Measurements from ENCODE around the gene NPHP4.

DNA sequence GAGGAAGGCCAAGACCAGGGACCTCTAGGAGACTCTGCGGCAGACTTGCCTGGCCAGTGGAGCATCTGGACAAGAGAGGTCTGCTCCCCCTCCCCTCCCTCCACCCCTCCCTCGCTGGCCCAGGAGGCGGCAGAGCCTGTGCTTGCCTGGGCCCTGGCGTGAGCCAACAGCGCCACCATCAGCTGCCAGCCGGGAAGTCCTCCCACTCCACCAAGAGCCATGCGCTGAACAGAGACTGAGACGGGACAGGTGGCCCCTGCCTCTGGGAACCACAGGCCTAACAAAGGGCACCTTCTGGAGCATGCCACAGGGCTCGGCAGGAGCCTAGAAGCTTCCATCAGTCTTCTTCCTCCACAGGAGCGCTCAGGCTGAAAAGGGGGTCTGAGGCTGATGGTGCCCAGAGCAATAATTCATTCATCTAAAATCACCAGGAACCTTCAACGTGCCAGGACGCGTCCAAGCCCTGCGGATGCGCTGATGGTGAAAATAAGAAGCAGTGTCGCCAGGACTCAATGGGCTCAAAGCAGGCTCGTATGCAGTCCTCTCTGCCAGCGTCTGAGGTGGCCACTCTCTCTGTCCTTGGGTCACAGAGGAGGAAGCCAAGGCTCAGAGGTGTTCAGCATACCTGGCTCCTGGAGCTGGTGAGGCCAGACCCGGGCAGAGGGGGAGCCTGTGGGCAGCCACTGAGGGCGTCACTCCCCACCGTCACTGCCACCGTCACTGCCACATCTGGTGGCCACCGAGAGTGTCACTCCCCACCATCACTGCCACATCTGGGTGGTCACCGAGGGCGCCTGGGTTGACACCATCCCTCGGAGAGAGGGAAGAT lies 161.2 kb downstream of the NPHP4 start:
- no peak for TF ChIP-seq CTCF (conservative IDR thresholded peaks at IDR 0.05; ENCODE audit: low read length)
- TF ChIP-seq EZH2phosphoT487 (IDR thresholded peaks at IDR 0.05; ENCODE audit: borderline replicate concordance, low read depth, low read length): no peak
